Ascending aorta (tissue), 2 donors: ENCODE results near the gene GLYATL2. TPM values are rescaled to one million over a fixed set of nuclear protein-coding genes. Genes with fewer than 3 reads are reported as not detected.

Experiments used
- DNase-seq, 2 donors: peaks; one replicate each; pipeline ENCODE4 v3.0.0-alpha.2; 2019; ENCODE audit warnings: low spot score in 2 of 2
- H3K27ac ChIP-seq, 2 donors: fragments of 200-600 bp; sonication (generic); one replicate each; pipeline ENCODE4 v1.5.1; 2016 to 2017; ENCODE audit warnings: mild to moderate bottlenecking in 1 of 2
- H3K27me3 ChIP-seq: fragments of 200-600 bp; sonication (generic); one replicate; pipeline ENCODE4 v1.5.1; 2017
- H3K36me3 ChIP-seq, 2 donors: fragments of 200-600 bp; sonication (generic); one replicate each; pipeline ENCODE4 v1.5.1; 2016
- H3K4me1 ChIP-seq, 2 donors: fragments of 200-600 bp; sonication (generic); one replicate each; pipeline ENCODE4 v1.5.1; 2016 to 2017; ENCODE audit warnings: mild to moderate bottlenecking in 1 of 2
- H3K4me3 ChIP-seq, 2 donors: fragments of 200-600 bp; sonication (generic); one replicate each; pipeline ENCODE4 v1.5.1; 2016 to 2017; ENCODE audit warnings: mild to moderate bottlenecking in 1 of 2
- H3K9me3 ChIP-seq, 2 donors: fragments of 200-600 bp; sonication (generic); one replicate each; pipeline ENCODE4 v1.5.1; 2016
- intact Hi-C: fragments of 100-400 bp; cut with DNase I; formaldehyde crosslinking; loops from one replicate; pipeline ENCODE4 v1.15.1; 2023
- total RNA-seq: library from RNA; depleted of rRNA; stranded (reverse); fragments of >200 nt; gene quantifications from one replicate; pipeline ENCODE4 v1.1.0, GENCODE V29; 2016
- TF ChIP-seq, protein P1 (sequence below), 3 experiments: fragments of 200-600 bp in 2 of 3; fragments of 450-650 bp in 1 of 3; sonication (generic) in 2 of 3; IDR thresholded peaks; one replicate each; pipeline ENCODE4 v1.5.1; 2016 to 2019; ENCODE audit warnings: antibody characterized with exemption in 3 of 3, mild to moderate bottlenecking in 1 of 3, moderate library complexity in 1 of 3

The GLYATL2 gene
- total RNA-seq, 1 donor from 2014 or later, result not detected

- TF ChIP-seq, protein P1, sequence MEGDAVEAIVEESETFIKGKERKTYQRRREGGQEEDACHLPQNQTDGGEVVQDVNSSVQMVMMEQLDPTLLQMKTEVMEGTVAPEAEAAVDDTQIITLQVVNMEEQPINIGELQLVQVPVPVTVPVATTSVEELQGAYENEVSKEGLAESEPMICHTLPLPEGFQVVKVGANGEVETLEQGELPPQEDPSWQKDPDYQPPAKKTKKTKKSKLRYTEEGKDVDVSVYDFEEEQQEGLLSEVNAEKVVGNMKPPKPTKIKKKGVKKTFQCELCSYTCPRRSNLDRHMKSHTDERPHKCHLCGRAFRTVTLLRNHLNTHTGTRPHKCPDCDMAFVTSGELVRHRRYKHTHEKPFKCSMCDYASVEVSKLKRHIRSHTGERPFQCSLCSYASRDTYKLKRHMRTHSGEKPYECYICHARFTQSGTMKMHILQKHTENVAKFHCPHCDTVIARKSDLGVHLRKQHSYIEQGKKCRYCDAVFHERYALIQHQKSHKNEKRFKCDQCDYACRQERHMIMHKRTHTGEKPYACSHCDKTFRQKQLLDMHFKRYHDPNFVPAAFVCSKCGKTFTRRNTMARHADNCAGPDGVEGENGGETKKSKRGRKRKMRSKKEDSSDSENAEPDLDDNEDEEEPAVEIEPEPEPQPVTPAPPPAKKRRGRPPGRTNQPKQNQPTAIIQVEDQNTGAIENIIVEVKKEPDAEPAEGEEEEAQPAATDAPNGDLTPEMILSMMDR (IDR thresholded peaks at IDR 0.05), result no peak
- no peaks in the 10 kb centered on the region for H3K4me1 ChIP-seq
- no peaks in the 10 kb centered on the region for H3K27me3 ChIP-seq
- H3K9me3 ChIP-seq, result no peaks in the 10 kb centered on the region
- no peak overlapping the region for H3K4me3 ChIP-seq
- intact Hi-C loops, result no loop called here
- no peak for DNase-seq
- no peak overlapping the region for H3K27ac ChIP-seq
- H3K36me3 ChIP-seq, result no peaks in the 10 kb centered on the region
Measured at GRCh38 chr11:58829786-58830185, 14.7 kb downstream of the GLYATL2 start.

- intact Hi-C loops, result no loop called here
- Histone ChIP-seq H3K4me1 (no peaks in the 10 kb centered on the region), H3K4me3 (no peak overlapping the region), H3K36me3 (no peaks in the 10 kb centered on the region), H3K27me3 (no peaks in the 10 kb centered on the region), H3K9me3 (peaks cover 0 to 9% of the 10 kb centered on the region in 2 donors), H3K27ac (no peak overlapping the region)
- no peak for DNase-seq
- TF ChIP-seq, protein P1 (IDR thresholded peaks at IDR 0.05), result no peak
Measured at GRCh38 chr11:58813693-58814092, 30.8 kb downstream of the GLYATL2 start.

GRCh38 chr11:58811499-58811898 is 33.0 kb downstream of the GLYATL2 start:
- Histone ChIP-seq H3K36me3 (no peaks in the 10 kb centered on the region), H3K9me3 (peaks cover 0 to 9% of the 10 kb centered on the region in 2 donors), H3K4me3 (no peak overlapping the region), H3K27me3 (no peaks in the 10 kb centered on the region), H3K4me1 (no peaks in the 10 kb centered on the region), H3K27ac (no peak overlapping the region)
- TF ChIP-seq, protein P1 (IDR thresholded peaks at IDR 0.05), result no peak
- intact Hi-C loops, result no loop called here
- no peak for DNase-seq

DNA sequence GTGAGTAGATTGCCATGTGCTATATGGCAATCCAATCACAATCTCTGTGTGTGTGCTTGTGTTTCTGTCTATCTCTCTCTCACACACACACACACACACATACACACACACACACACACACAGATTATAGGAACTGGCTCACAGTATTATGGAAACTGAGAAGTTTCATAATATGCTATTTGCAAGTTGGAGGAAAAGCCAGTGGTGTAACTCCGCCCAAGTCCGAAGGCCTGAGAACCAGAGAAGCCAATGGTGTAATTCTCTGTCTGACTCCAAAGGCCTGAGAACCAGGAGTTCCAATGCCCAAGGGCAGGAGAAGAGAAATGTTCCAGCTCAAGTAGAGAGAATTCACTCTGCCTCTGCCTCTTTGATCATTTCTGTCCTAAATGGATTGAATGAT is 37.2 kb downstream of the GLYATL2 start:
- Histone ChIP-seq H3K4me3 (no peak overlapping the region), H3K9me3 (no peaks in the 10 kb centered on the region), H3K36me3 (no peaks in the 10 kb centered on the region), H3K4me1 (no peaks in the 10 kb centered on the region), H3K27ac (no peak overlapping the region), H3K27me3 (no peaks in the 10 kb centered on the region)
- intact Hi-C loops, result no loop called here
- DNase-seq, result no peak
- TF ChIP-seq, protein P1 (IDR thresholded peaks at IDR 0.05), result no peak

DNA sequence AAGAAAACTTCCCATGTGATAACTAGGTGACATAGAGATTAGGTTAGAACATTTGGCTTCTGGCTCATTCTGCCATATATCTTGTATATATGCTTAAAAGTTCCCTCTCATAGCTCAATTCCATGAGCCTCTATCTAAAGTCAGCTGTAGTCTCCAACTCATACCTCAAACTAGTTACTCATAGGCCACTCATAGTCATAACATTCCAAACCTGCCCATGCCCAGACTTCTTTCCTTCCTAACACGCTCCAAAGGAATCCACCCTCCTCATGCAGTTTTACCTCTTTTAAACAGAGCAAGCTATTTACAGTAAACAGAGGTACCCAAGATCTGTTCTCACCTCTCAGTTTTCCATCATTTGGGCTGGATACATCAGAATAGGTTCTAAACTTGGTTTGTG is 39.4 kb downstream of the GLYATL2 start:
- Histone ChIP-seq H3K27me3 (no peaks in the 10 kb centered on the region), H3K9me3 (no peaks in the 10 kb centered on the region), H3K36me3 (no peaks in the 10 kb centered on the region), H3K4me1 (no peaks in the 10 kb centered on the region), H3K4me3 (no peak overlapping the region), H3K27ac (no peak overlapping the region)
- intact Hi-C loops, result no loop called here
- TF ChIP-seq, protein P1 (IDR thresholded peaks at IDR 0.05), result no peak
- no peak for DNase-seq

- TF ChIP-seq, protein P1 (IDR thresholded peaks at IDR 0.05), result no peak
- no peaks in the 10 kb centered on the region for H3K36me3 ChIP-seq
- H3K4me3 ChIP-seq, result no peak overlapping the region
- no peak for DNase-seq
- no peaks in the 10 kb centered on the region for H3K9me3 ChIP-seq
- intact Hi-C loops, result no loop called here
- H3K27ac ChIP-seq, result no peak overlapping the region
- H3K27me3 ChIP-seq, result no peaks in the 10 kb centered on the region
- no peaks in the 10 kb centered on the region for H3K4me1 ChIP-seq
Measured at GRCh38 chr11:58801974-58802545, 42.4 kb downstream of the GLYATL2 start.
